ENCODE results near the gene SPIRE1.

The SPIRE1 gene

DNA sequence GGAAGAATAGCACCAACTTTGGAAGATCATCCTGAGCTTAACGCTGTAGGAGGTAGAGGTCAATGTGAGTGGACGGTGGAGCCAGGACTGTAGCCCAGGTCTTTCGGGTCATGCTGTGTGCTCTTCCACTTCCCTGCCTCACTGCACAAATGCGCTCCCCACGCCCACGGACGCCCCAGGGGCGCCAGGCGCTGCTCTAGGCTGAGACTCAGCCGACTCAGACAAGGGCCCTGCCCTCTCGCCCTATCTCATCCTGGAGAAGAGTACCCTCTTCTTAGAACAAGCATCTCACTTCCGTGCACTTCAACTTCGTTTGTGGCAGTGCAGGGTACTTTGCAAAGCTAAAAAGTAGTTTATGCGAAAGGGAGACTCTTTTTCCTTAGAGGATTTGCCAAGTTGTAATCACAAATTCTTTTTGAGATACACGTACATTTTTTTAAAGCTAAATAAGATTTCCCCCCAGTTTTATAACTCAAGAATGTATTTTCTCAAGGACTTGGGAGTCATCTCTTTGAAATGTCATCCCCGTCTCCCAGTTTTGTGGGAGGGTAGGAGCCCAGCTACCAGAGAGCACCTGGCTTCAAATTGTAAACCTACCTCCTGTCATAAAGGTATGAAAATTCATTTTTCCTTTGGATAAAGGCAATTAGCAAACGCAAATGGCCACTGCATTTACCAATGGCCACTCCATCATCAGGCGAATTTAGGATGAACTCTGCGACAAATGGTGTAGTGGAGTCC, 251.4 kb downstream of the SPIRE1 start:
- DNase-seq: no peak

DNA sequence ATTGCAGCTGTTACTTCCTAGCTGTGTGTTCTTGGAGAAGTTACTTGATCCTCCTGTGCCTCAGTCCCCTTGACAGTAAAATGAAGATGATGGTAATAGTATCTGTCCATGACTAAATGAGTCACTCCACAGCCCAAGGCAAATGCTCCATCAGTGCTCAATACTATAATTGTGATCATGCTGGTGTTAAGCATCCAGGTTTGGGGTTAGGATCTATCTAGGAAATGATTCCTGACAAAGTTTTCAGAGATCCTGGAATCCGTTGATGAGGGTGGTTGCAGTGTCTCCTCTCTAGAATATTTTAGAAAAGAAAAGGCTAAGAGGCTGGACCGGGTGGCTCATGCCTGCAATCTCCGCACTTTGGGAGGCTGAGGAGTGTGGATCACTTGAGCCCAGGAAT, 252.8 kb downstream of the SPIRE1 start:
- no peak for DNase-seq

GRCh38 chr18:12403601-12404506, 254.1 kb downstream of the SPIRE1 start:
- DNase-seq: no peak

DNA sequence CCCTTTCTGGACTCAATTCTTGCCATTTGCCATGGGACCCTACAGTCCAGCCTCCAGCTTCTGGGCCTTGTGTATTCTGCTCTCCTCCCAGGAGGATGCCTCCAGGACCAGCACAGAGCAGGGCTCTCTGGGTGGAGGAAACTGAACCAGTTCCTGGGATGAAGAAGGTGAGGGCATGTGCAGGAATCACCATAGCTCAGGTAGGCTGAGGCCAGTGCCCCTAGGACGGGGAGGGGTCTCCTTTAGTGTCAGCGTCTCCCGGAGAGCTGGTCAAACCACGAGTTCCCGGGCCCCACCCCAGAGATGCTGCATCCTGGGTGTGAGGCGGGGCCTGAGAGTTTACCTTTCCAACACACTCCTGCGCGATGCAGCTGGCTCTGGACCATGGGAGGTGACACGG, 256.0 kb downstream of the SPIRE1 start:
- no peak for DNase-seq

- DNase-seq: no peak
Observed at GRCh38 chr18:12399231-12399630, 258.7 kb downstream of the SPIRE1 start.

DNA sequence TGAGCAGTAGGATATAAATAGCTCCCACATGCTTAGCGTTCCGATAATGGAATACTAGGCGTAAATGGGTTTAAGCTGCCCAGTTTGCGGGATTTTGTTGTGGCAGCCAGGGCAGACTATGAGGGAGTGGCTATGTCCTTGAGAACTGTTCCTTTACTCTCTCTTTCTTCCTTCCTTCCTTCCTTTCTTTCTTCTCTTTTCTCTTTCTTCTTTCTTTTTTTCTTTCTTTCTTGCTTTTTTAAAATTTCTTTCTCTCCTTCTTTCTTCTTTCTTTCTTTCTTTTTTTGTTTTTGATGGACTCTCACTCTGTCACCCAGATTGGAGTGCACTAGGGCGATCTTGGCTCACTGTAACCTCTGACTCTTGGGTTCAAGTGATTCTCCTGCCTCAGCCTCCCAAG, 259.3 kb downstream of the SPIRE1 start:
- DNase-seq: no peak

DNA sequence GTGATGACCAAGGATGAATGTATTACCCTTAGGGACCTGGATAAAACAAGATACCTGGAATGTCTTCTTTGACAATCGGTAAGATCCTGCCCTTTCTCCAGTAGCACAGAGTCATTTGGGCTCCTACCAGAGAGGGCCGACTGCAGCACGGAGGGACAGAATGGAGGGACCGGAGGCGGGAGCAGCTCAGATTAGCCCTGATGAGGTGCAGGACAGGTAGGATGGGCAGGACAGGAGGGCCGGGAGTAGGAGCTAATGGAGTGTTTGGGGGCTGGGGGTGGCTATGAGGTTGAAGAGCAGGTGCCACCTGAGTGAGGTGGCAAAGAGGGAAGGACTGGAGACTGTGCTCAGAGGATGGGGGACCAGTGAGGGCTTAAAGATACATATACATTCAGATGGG, 260.1 kb downstream of the SPIRE1 start:
- DNase-seq: no peak

- DNase-seq: no peak
Observed at GRCh38 chr18:12397254-12397653, 260.7 kb downstream of the SPIRE1 start.

Measured in NCI-H187 treated with DMSO at 0.1 percent for 48 hours (cell line).